HG03175 (cell line): ENCODE results near the gene FBXW7.

Experiments
- ATAC-seq: cut with Tn5 transposase; IDR thresholded peaks from one replicate; pipeline ENCODE4 v1.9.1; 2021; ENCODE audit warnings: mild to moderate bottlenecking, moderate library complexity; ENCODE audit not compliant: unreplicated experiment

The FBXW7 gene

DNA sequence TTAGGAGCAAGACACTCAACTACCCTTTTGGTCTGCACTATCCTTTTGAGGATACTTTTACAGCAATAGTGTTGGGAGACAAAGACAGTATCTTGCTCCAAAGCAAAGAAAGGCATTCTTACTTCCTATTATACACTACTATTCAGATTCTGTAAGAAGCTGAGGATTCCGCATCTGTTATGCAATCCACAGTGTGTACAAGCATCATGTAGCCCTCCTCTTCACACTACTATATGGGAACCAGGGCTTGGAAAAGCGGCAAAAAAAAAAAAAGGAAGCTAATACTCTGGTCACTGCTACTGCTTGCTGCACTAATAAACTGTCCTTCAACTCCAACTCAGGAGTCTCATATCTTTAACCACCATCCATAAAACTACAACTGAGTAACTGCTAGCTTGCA lies 59.1 kb downstream of the FBXW7 start:
- no peak for ATAC-seq

DNA sequence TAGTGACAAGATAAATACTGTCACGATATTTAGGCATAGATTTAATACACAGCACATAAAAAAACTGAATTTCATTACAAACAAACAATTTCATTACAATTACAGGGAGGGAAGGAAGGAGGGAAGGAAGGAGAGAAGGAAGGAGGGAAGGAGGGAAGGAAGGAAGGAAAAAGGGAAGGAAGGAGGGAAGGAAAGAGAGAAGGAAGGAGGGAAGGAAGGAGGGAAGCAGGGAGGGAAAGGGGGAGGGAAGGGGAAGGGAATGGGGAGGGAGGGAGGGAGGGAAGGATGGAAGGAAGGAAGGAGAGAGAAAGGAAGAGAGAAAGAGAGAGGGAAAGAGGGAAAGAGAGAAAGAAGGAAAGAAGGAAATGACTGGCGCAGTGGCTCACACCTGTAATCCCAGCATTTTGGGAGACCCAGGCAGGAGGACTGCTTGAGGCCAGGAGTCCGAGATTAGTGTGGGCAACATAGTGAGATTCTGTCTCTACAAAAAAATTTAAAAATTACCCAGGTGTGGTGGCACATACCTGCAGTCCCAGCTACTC lies 64.6 kb downstream of the FBXW7 start:
- no peak for ATAC-seq

DNA sequence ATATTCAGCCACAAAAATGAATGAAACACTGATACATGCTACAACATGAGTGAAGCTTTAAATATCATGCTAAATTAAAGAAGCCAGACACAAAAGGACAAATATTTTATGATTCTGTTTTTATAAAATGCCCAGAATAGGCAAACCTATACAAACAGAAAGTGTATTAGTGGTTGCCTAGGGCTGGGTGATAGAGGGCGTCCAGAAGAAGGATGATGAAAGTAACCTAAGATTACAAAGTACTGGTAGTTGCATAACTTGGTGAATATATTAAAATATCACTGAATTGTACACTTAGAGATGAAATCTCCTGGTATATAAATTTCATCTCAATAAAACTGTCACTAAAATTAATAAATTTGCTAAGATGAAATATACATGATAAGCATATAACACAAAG lies 67.5 kb downstream of the FBXW7 start:
- ATAC-seq = no peak

- ATAC-seq = no peak
Observed at GRCh38 chr4:152467101-152467500, 68.8 kb downstream of the FBXW7 start.

- no peak for ATAC-seq
Observed at GRCh38 chr4:152464030-152464823, 71.7 kb downstream of the FBXW7 start.

- ATAC-seq = no peak
Observed at GRCh38 chr4:152463562-152463961, 72.3 kb downstream of the FBXW7 start.

DNA sequence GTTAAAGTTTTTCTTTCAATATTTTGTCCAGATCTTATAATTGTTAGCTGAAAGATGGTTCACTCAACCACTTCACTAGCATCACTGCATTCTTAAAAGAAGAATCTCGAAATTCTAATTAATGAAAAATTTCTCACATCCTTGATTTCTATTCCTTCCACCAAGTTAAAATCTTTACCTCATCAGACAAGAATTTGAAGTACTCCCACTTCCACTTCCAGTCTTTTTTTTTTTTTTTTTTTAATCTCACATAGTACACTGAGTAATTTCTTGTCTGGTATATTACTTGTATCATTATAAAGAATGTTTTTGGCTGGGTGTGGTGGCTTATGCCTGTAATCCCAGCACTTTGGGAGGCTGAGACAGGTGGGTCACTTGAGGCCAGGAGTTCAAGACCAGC lies 73.2 kb downstream of the FBXW7 start:
- no peak for ATAC-seq

DNA sequence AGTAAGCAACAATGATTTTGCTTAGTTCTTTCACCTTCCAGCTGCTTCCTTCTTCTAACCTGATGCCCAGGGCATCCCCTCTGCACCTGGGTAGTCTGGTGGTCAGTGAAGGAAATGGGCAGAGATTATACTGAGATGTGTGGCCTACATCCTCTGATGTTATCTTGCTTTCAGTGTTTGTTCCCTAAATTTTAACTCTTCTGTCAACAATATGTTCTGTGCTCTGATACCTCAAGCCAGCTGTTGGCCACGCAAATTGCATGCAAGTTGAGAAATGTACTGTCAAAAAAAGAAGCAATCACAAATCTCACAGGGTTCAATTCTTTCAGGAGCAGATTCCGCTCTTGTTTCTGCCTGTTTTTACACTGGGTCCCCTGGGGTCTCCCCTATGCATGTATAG lies 73.8 kb downstream of the FBXW7 start:
- ATAC-seq = peak; percentile 57

GRCh38 chr4:152460488-152460887 lies 75.4 kb downstream of the FBXW7 start:
- no peak for ATAC-seq

DNA sequence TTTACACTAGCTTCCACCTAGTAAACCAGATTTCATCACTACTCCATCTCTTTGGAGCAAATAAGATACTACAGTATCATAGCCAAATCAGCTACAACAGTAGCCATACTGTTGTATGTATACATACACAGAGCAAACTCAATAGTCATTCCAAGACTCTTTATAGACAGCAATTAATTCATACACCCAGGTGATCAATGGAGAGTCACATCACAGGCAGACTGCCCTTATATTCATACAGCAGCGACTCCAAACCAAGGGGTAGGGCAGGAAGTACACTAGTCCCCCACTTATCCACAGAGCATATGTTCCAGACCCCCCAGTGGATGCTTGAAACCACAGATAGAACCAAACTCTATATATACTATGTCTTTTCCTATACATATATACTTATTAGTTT lies 76.6 kb downstream of the FBXW7 start:
- ATAC-seq = peak; percentile 17

- ATAC-seq = peak; percentile 54
Observed at GRCh38 chr4:152458801-152459302, 77.0 kb downstream of the FBXW7 start.

DNA sequence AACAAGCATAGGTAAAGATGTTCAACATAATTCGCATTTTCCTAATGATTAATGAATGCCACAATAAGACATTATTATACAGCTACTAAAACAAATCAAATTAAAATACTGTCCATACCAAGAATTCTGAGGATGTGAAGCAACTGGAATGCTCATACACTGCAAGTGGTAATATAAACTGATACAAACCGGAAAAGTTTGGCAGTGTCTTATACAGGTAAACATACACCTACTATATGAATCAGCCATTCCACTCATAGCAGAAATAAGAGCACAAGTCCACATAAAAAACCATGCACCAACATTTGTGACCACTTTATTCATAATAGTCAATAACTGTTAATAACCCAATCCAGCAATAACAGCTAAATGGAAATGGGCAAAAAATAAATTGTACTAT lies 79.3 kb downstream of the FBXW7 start:
- no peak for ATAC-seq

GRCh38 chr4:152455311-152455710 lies 80.6 kb downstream of the FBXW7 start:
- no peak for ATAC-seq

DNA sequence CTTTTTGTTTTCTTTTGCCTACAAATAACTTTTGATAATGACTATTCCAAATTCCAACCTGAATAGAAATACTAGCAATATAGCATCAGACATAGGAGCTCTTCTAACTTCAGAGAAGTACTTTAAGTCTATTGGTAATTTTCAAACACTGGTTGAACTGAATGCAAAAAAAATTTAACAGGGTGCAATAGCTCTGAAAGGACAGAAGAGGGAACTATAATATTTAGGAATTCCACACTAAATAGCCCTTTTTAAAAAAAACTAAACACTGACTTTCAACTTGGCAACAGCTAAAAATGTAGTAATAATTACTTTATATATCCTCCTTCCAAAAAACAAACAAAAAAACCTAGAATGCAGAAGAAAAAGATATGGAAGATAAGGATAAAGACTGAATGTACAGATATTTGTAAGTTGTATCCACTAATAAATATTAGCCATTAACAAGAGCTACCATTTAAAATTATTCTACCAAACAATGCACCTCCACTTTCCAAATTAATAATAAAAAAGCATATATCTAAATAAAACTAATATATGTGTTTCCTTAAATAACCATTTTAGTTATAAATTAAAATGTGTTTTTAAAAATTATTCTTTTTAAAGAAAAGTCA lies 81.4 kb downstream of the FBXW7 start:
- no peak for ATAC-seq

GRCh38 chr4:152451496-152451895 lies 84.4 kb downstream of the FBXW7 start:
- no peak for ATAC-seq

DNA sequence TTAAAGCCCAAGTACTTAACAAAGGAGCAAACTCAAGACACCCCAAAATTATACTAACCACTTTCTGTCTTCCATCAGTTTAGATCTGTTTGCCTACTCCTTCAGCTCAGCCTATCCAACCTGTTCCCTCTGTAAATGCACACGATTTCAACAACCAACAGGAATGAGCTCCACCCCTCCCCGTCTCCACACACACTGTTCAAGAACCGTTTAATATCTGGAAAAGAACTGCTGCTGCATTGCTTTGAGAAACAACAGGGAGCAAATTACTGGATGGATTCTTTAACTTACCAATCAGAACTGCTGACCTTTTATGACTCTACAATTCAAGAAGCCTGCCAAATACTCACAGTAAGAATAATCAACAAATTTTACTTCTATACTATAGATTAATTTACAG lies 87.0 kb downstream of the FBXW7 start:
- ATAC-seq = no peak

GRCh38 chr4:152448038-152448707 lies 87.7 kb downstream of the FBXW7 start:
- no peak for ATAC-seq

- no peak for ATAC-seq
Observed at GRCh38 chr4:152443859-152444258, 92.0 kb downstream of the FBXW7 start.

- no peak for ATAC-seq
Observed at GRCh38 chr4:152437561-152437960, 98.3 kb downstream of the FBXW7 start.

DNA sequence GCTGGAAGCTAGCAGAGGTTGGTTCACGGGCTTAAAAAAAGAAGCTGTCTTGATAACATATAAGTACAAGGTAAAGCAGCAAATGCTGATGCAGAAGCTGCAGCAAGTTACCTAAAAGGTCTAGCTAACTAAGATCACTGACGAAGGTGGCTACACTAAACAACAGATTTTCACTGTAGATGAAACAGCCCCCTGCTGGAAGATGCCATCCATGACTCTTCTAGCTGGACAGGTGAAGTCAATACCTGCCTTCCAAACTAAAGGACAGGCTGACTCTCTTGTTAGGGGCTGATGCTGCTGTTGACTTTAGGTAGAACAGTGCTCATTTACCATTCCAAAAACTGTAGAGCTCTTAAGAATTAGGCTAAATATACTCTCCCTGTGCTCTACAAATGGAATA lies 99.5 kb downstream of the FBXW7 start:
- ATAC-seq = no peak

- peak; percentile 59 for ATAC-seq
Observed at GRCh38 chr4:152434011-152434410, 101.9 kb downstream of the FBXW7 start.

- ATAC-seq = no peak
Observed at GRCh38 chr4:152431784-152432183, 104.1 kb downstream of the FBXW7 start.
